Measurements from ENCODE around the gene LRRC25.

The LRRC25 gene

GRCh38 chr19:18435178-18435841 is 37.9 kb upstream of the LRRC25 start:
- TF ChIP-seq FOXM1 (IDR thresholded peaks at IDR 0.05; ENCODE audit: borderline replicate concordance, low read depth) (no peak), NFIC (IDR thresholded peaks at IDR 0.05) (no peak), USF1 (IDR thresholded peaks at IDR 0.05) (no peak), CEBPB (IDR thresholded peaks at IDR 0.05) (no peak), YY1 (IDR thresholded peaks at IDR 0.05; ENCODE audit: low read depth) (no peak), ZBTB7A (IDR thresholded peaks at IDR 0.05; ENCODE audit: low read depth) (no peak), CREB1 (IDR thresholded peaks at IDR 0.05; ENCODE audit: low read depth) (no peak), EP300 (IDR thresholded peaks at IDR 0.05; ENCODE audit: borderline replicate concordance) (no peak), RAD21 (IDR thresholded peaks at IDR 0.05; ENCODE audit: low read depth) (no peak), REST (IDR thresholded peaks at IDR 0.05; ENCODE audit: low read depth) (no peak), TAF1 (IDR thresholded peaks at IDR 0.05; ENCODE audit: low read depth) (no peak), TCF12 (IDR thresholded peaks at IDR 0.05; ENCODE audit: low read depth) (no peak), TEAD4 (IDR thresholded peaks at IDR 0.05) (no peak), MAX (IDR thresholded peaks at IDR 0.05) (no peak), EGR1 (IDR thresholded peaks at IDR 0.05) (no peak)

GRCh38 chr19:18434411-18435175 is 37.2 kb upstream of the LRRC25 start:
- TF ChIP-seq TAF1 (IDR thresholded peaks at IDR 0.05; ENCODE audit: low read depth), result no peak
- TF ChIP-seq ZBTB7A (IDR thresholded peaks at IDR 0.05; ENCODE audit: low read depth), result no peak
- TF ChIP-seq EP300 (IDR thresholded peaks at IDR 0.05; ENCODE audit: borderline replicate concordance), result no peak
- no peak for TF ChIP-seq TCF12 (IDR thresholded peaks at IDR 0.05; ENCODE audit: low read depth)
- TF ChIP-seq CREB1 (IDR thresholded peaks at IDR 0.05; ENCODE audit: low read depth), result no peak
- no peak for TF ChIP-seq RAD21 (IDR thresholded peaks at IDR 0.05; ENCODE audit: low read depth)
- TF ChIP-seq CEBPB (IDR thresholded peaks at IDR 0.05), result no peak
- TF ChIP-seq EGR1 (IDR thresholded peaks at IDR 0.05), result no peak

- TF ChIP-seq USF1 (IDR thresholded peaks at IDR 0.05) (no peak), ZBTB7A (IDR thresholded peaks at IDR 0.05; ENCODE audit: low read depth) (peak; percentile 61; the same call in 1 of the 2 replicates)
These were observed 36.4 kb upstream of the LRRC25 start for GRCh38 chr19:18433735-18434398.

GRCh38 chr19:18433015-18433691 is 35.7 kb upstream of the LRRC25 start:
- no peak for TF ChIP-seq CREB1 (IDR thresholded peaks at IDR 0.05; ENCODE audit: low read depth)
- TF ChIP-seq CEBPB (IDR thresholded peaks at IDR 0.05), result no peak
- TF ChIP-seq EGR1 (IDR thresholded peaks at IDR 0.05), result peak; percentile 49; the same call in 1 of the 2 replicates

GRCh38 chr19:18432275-18433014 is 35.0 kb upstream of the LRRC25 start:
- TF ChIP-seq FOXM1 (IDR thresholded peaks at IDR 0.05; ENCODE audit: borderline replicate concordance, low read depth) (no peak), ZBTB7A (IDR thresholded peaks at IDR 0.05; ENCODE audit: low read depth) (no peak), TEAD4 (IDR thresholded peaks at IDR 0.05) (no peak), NFIC (IDR thresholded peaks at IDR 0.05) (no peak), CREB1 (IDR thresholded peaks at IDR 0.05; ENCODE audit: low read depth) (no peak), YY1 (IDR thresholded peaks at IDR 0.05; ENCODE audit: low read depth) (no peak), TAF1 (IDR thresholded peaks at IDR 0.05; ENCODE audit: low read depth) (no peak), USF1 (IDR thresholded peaks at IDR 0.05) (no peak), RAD21 (IDR thresholded peaks at IDR 0.05; ENCODE audit: low read depth) (no peak), REST (IDR thresholded peaks at IDR 0.05; ENCODE audit: low read depth) (no peak), CEBPB (IDR thresholded peaks at IDR 0.05) (no peak), EP300 (IDR thresholded peaks at IDR 0.05; ENCODE audit: borderline replicate concordance) (no peak), MAX (IDR thresholded peaks at IDR 0.05) (no peak), TCF12 (IDR thresholded peaks at IDR 0.05; ENCODE audit: low read depth) (no peak), EGR1 (IDR thresholded peaks at IDR 0.05) (no peak)

Measured in Ishikawa (cell line).